GM19468 (cell line): ENCODE data around the gene AKR1B15.

Experiments
- ATAC-seq: cut with Tn5 transposase; IDR thresholded peaks from one replicate; pipeline ENCODE4 v1.9.1; 2021; ENCODE audit warnings: mild to moderate bottlenecking, moderate library complexity, moderate number of reproducible peaks; ENCODE audit not compliant: unreplicated experiment; ENCODE audit errors: extremely low read depth

AKR1B15 gene

GRCh38 chr7:134611611-134612151 is 62.8 kb downstream of the AKR1B15 start:
- ATAC-seq: no peak

GRCh38 chr7:134612197-134612596 is 63.3 kb downstream of the AKR1B15 start:
- no peak for ATAC-seq

GRCh38 chr7:134613623-134614347 is 64.9 kb downstream of the AKR1B15 start:
- ATAC-seq: no peak

- ATAC-seq: no peak
Measured at GRCh38 chr7:134616611-134617010, 67.7 kb downstream of the AKR1B15 start.

- no peak for ATAC-seq
Measured at GRCh38 chr7:134618756-134619530, 70.0 kb downstream of the AKR1B15 start.

GRCh38 chr7:134619627-134620331 is 70.9 kb downstream of the AKR1B15 start:
- no peak for ATAC-seq

- ATAC-seq: no peak
Measured at GRCh38 chr7:134622303-134622995, 73.5 kb downstream of the AKR1B15 start.

- ATAC-seq: no peak
Measured at GRCh38 chr7:134623193-134623592, 74.3 kb downstream of the AKR1B15 start.

GRCh38 chr7:134625550-134625949 is 76.6 kb downstream of the AKR1B15 start:
- no peak for ATAC-seq

- no peak for ATAC-seq
Measured at GRCh38 chr7:134627109-134627774, 78.3 kb downstream of the AKR1B15 start.

- no peak for ATAC-seq
Measured at GRCh38 chr7:134627775-134628153, 78.9 kb downstream of the AKR1B15 start.

GRCh38 chr7:134629445-134629844 is 80.5 kb downstream of the AKR1B15 start:
- no peak for ATAC-seq
